COR-L47 (cell line): ENCODE data around the gene RAP1A.
"Not testable (repeated sequence)": the region's sequence is repeated elsewhere in the genome, so short reads cannot be mapped to it uniquely, and the experiment has no call there.

Source experiments
- DNase-seq: peaks from one replicate; lab custom pipeline; 2025; lab: John Stamatoyannopoulos, UW

The RAP1A gene

GRCh38 chr1:111738133-111738435, 118.5 kb downstream of the RAP1A start:
- no peak for DNase-seq

- DNase-seq, result peak; percentile 83
Measured at GRCh38 chr1:111738436-111739193, 119.0 kb downstream of the RAP1A start.

GRCh38 chr1:111739194-111739924, 119.8 kb downstream of the RAP1A start, which contains the start of gene INKA2:
Gene INKA2, minus strand, starts transcription at chr1:111739395. Its CDS starts 153 bp downstream, at chr1:111739242.
- DNase-seq, result peak; percentile 93

- peak; percentile 72 for DNase-seq
Measured at GRCh38 chr1:111739925-111740765, 120.6 kb downstream of the RAP1A start.

GRCh38 chr1:111742292-111742691, 122.7 kb downstream of the RAP1A start:
- DNase-seq, result not testable (repeated sequence)

- DNase-seq, result no peak
Measured at GRCh38 chr1:111742938-111743549, 123.5 kb downstream of the RAP1A start.

GRCh38 chr1:111743679-111744101, 124.1 kb downstream of the RAP1A start:
- no peak for DNase-seq

GRCh38 chr1:111745675-111746613, 126.4 kb downstream of the RAP1A start:
- DNase-seq, result peak; percentile 42

- DNase-seq, result no peak
Measured at GRCh38 chr1:111746614-111746999, 127.0 kb downstream of the RAP1A start.

GRCh38 chr1:111747282-111747734, 127.7 kb downstream of the RAP1A start:
- DNase-seq, result peak; percentile 65

- no peak for DNase-seq
Measured at GRCh38 chr1:111747947-111748346, 128.4 kb downstream of the RAP1A start.

- no peak for DNase-seq
Measured at GRCh38 chr1:111749628-111750027, 130.0 kb downstream of the RAP1A start.

- DNase-seq, result no peak
Measured at GRCh38 chr1:111750856-111751255, 131.3 kb downstream of the RAP1A start.

- DNase-seq, result no peak
Measured at GRCh38 chr1:111751906-111752575, 132.5 kb downstream of the RAP1A start.

GRCh38 chr1:111754984-111755330, 135.4 kb downstream of the RAP1A start:
- peak; percentile 44 for DNase-seq

- peak; percentile 95 for DNase-seq
Measured at GRCh38 chr1:111755331-111756123, 135.9 kb downstream of the RAP1A start, which contains the start of gene DDX20. Gene DDX20, plus strand, starts transcription at chr1:111755901. Its CDS starts 24 bp downstream, at chr1:111755925.

- DNase-seq, result no peak
Measured at GRCh38 chr1:111756124-111756513, 136.5 kb downstream of the RAP1A start.

GRCh38 chr1:111758373-111758772, 138.8 kb downstream of the RAP1A start:
- DNase-seq, result no peak

- no peak for DNase-seq
Measured at GRCh38 chr1:111761717-111762116, 142.1 kb downstream of the RAP1A start.
